Type B pancreatic cell (in vitro differentiated cells): ENCODE measurements around the gene CDK5R1. TPM values are rescaled to one million over a fixed set of nuclear protein-coding genes. Genes with fewer than 3 reads are reported as not detected.

Experiments
- DNase-seq: peaks from one replicate; pipeline ENCODE4 v3.0.0; 2021; ENCODE audit warnings: mixed read lengths; ENCODE audit not compliant: unreplicated experiment; ENCODE audit errors: extremely low spot score
- H3K27ac Mint-ChIP-seq: 2 replicates; pipeline ENCODE4 v1.8.0; 2021; ENCODE audit warnings: mild to moderate bottlenecking, mixed read lengths
- H3K27me3 Mint-ChIP-seq: 2 replicates; pipeline ENCODE4 v1.8.0; 2021; ENCODE audit warnings: mixed read lengths
- H3K36me3 Mint-ChIP-seq: 2 replicates; pipeline ENCODE4 v1.8.0; 2021; ENCODE audit warnings: mixed read lengths
- H3K4me1 Mint-ChIP-seq: one replicate; pipeline ENCODE4 v1.8.0; 2021; ENCODE audit warnings: mixed read lengths; ENCODE audit not compliant: unreplicated experiment
- H3K4me3 Mint-ChIP-seq: 2 replicates; pipeline ENCODE4 v1.8.0; 2021; ENCODE audit warnings: mild to moderate bottlenecking, mixed read lengths
- H3K9me3 Mint-ChIP-seq: 2 replicates; pipeline ENCODE4 v1.8.0; 2021; ENCODE audit warnings: mixed read lengths
- CTCF ChIP-seq: fragments of 200-600 bp; sonication (generic); conservative IDR thresholded peaks from 2 replicates; pipeline ENCODE4 v1.5.0; 2021; ENCODE audit warnings: antibody characterized with exemption, mild to moderate bottlenecking
- total RNA-seq: library from RNA; stranded (reverse); gene quantifications from 2 replicates; pipeline ENCODE4 v1.2.1, GENCODE V29; 2021; ENCODE audit warnings: low replicate concordance

The CDK5R1 gene
- total RNA-seq, 1 donor from 2014 or later, result 9.7 TPM

- H3K36me3 Mint-ChIP-seq, result peaks cover 40% of the 10 kb centered on the region
- peaks cover 3% of the 10 kb centered on the region for H3K4me1 Mint-ChIP-seq
- H3K27ac Mint-ChIP-seq, result no peak overlapping the region
- TF ChIP-seq CTCF, result no peak
- no peak overlapping the region for H3K4me3 Mint-ChIP-seq
- no peaks in the 10 kb centered on the region for H3K9me3 Mint-ChIP-seq
- no peaks in the 10 kb centered on the region for H3K27me3 Mint-ChIP-seq
- no peak for DNase-seq
Observed at GRCh38 chr17:32451879-32452278, 34.9 kb upstream of the CDK5R1 start.

GRCh38 chr17:32452281-32452680, 34.5 kb upstream of the CDK5R1 start:
- TF ChIP-seq CTCF, result no peak

GRCh38 chr17:32453370-32453769, 33.4 kb upstream of the CDK5R1 start:
- Mint-ChIP-seq H3K27me3 (no peaks in the 10 kb centered on the region), H3K36me3 (peaks cover 47% of the 10 kb centered on the region), H3K27ac (no peak overlapping the region), H3K4me1 (no peaks in the 10 kb centered on the region), H3K4me3 (no peak overlapping the region), H3K9me3 (no peaks in the 10 kb centered on the region)
- DNase-seq, result no peak
- no peak for TF ChIP-seq CTCF

More at GRCh38 chr17:32452281-32452680, 34.5 kb upstream of the CDK5R1 start:
- Mint-ChIP-seq H3K36me3 (peaks cover 41% of the 10 kb centered on the region), H3K4me3 (no peak overlapping the region), H3K9me3 (no peaks in the 10 kb centered on the region), H3K4me1 (no peaks in the 10 kb centered on the region), H3K27ac (no peak overlapping the region), H3K27me3 (no peaks in the 10 kb centered on the region)
- no peak for DNase-seq

- H3K36me3 Mint-ChIP-seq, result peaks cover 50% of the 10 kb centered on the region
- H3K9me3 Mint-ChIP-seq, result no peaks in the 10 kb centered on the region
- H3K4me1 Mint-ChIP-seq, result no peaks in the 10 kb centered on the region
Observed at GRCh38 chr17:32458371-32458770, 28.4 kb upstream of the CDK5R1 start.

GRCh38 chr17:32460054-32460453, 26.7 kb upstream of the CDK5R1 start:
- H3K27me3 Mint-ChIP-seq, result no peaks in the 10 kb centered on the region
- peaks cover 40% of the 10 kb centered on the region for H3K36me3 Mint-ChIP-seq
- H3K4me3 Mint-ChIP-seq, result no peak overlapping the region
- H3K9me3 Mint-ChIP-seq, result no peaks in the 10 kb centered on the region
- TF ChIP-seq CTCF, result no peak
- DNase-seq, result no peak
- no peaks in the 10 kb centered on the region for H3K4me1 Mint-ChIP-seq
- no peak overlapping the region for H3K27ac Mint-ChIP-seq

More at GRCh38 chr17:32458371-32458770, 28.4 kb upstream of the CDK5R1 start:
- no peak overlapping the region for H3K4me3 Mint-ChIP-seq
- H3K27ac Mint-ChIP-seq, result no peak overlapping the region
- no peak for TF ChIP-seq CTCF
- no peaks in the 10 kb centered on the region for H3K27me3 Mint-ChIP-seq
- DNase-seq, result no peak

- TF ChIP-seq CTCF, result no peak
- DNase-seq, result no peak
- Mint-ChIP-seq H3K27me3 (no peaks in the 10 kb centered on the region), H3K4me1 (no peaks in the 10 kb centered on the region), H3K36me3 (peaks cover 41% of the 10 kb centered on the region), H3K9me3 (no peaks in the 10 kb centered on the region), H3K4me3 (no peak overlapping the region), H3K27ac (peak overlapping the region; percentile 17)
Observed at GRCh38 chr17:32461498-32461852, 25.3 kb upstream of the CDK5R1 start.
